AG10803 (cell line): ENCODE measurements around the gene INPP5A.

Source experiments
- DNase-seq: peaks from one replicate; pipeline ENCODE4 v3.0.0; 2010; ENCODE audit warnings: low read depth
- H3K4me3 ChIP-seq: 2 replicates; pipeline ENCODE4 v1.5.1; 2011; ENCODE audit warnings: mild to moderate bottlenecking, low read length, control low read depth
- CTCF ChIP-seq: conservative IDR thresholded peaks from 2 replicates; pipeline ENCODE4 v1.5.1; 2011; ENCODE audit warnings: mild to moderate bottlenecking, low read length, control low read depth, inconsistent platforms

Gene INPP5A

GRCh38 chr10:132804785-132805426 lies 267.3 kb downstream of the INPP5A start:
- H3K4me3 ChIP-seq, result no peak overlapping the region
- no peak for TF ChIP-seq CTCF
- no peak for DNase-seq

GRCh38 chr10:132805599-132805998 lies 268.0 kb downstream of the INPP5A start:
- no peak for TF ChIP-seq CTCF
- no peak for DNase-seq
- no peak overlapping the region for H3K4me3 ChIP-seq

- peak; percentile 9 for DNase-seq
- TF ChIP-seq CTCF, result no peak
- H3K4me3 ChIP-seq, result no peak overlapping the region
Observed at GRCh38 chr10:132806110-132806509, 268.5 kb downstream of the INPP5A start.

GRCh38 chr10:132806561-132807003 lies 269.0 kb downstream of the INPP5A start:
- no peak for TF ChIP-seq CTCF
- H3K4me3 ChIP-seq, result no peak overlapping the region
- DNase-seq, result no peak

GRCh38 chr10:132807621-132808049 lies 270.0 kb downstream of the INPP5A start:
- DNase-seq, result no peak
- no peak for TF ChIP-seq CTCF
- no peak overlapping the region for H3K4me3 ChIP-seq

- no peak for TF ChIP-seq CTCF
- no peak overlapping the region for H3K4me3 ChIP-seq
- DNase-seq, result no peak
Observed at GRCh38 chr10:132808383-132809231, 271.0 kb downstream of the INPP5A start.
